ENCODE results near the gene RCVRN.

Gene RCVRN

DNA sequence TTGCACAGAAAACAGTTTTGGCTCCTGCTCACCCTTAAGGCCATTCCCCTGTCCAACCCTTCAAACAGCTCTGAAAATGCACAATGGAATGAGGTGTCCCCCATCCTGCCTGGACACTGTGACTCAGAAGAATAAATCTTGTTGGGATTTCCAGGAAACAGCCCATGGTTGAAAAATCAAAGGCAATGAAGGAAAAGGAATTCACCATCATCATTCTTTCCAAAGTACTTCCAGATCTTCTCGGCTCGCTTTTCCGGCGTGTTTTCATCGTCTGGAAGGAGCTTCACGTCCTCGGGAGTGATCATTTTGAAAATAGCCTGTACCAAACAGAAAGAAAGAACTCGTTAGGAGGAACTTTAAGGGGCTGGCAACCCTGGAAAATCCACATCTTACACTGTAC lies 4.3 kb downstream of the RCVRN start:
- H3K4me3 ChIP-seq (replicated peaks; ENCODE audit: insufficient read depth, low read length) = no peak overlapping the region
- no peak for DNase-seq (ENCODE audit: low read depth in 1 of 2, low spot score in 1 of 2)
- H3K27me3 ChIP-seq (ENCODE audit: insufficient read depth, poor library complexity, severe bottlenecking) = no peaks in the 10 kb centered on the region
- no peak overlapping the region for H3K27ac ChIP-seq (replicated peaks)
- TF ChIP-seq SPI1 (IDR thresholded peaks at IDR 0.05; ENCODE audit: borderline replicate concordance, low read depth) (no peak), POLR2AphosphoS5 (IDR thresholded peaks at IDR 0.05; ENCODE audit: low read depth) (no peak)
- TF ChIP-seq, protein P1, sequence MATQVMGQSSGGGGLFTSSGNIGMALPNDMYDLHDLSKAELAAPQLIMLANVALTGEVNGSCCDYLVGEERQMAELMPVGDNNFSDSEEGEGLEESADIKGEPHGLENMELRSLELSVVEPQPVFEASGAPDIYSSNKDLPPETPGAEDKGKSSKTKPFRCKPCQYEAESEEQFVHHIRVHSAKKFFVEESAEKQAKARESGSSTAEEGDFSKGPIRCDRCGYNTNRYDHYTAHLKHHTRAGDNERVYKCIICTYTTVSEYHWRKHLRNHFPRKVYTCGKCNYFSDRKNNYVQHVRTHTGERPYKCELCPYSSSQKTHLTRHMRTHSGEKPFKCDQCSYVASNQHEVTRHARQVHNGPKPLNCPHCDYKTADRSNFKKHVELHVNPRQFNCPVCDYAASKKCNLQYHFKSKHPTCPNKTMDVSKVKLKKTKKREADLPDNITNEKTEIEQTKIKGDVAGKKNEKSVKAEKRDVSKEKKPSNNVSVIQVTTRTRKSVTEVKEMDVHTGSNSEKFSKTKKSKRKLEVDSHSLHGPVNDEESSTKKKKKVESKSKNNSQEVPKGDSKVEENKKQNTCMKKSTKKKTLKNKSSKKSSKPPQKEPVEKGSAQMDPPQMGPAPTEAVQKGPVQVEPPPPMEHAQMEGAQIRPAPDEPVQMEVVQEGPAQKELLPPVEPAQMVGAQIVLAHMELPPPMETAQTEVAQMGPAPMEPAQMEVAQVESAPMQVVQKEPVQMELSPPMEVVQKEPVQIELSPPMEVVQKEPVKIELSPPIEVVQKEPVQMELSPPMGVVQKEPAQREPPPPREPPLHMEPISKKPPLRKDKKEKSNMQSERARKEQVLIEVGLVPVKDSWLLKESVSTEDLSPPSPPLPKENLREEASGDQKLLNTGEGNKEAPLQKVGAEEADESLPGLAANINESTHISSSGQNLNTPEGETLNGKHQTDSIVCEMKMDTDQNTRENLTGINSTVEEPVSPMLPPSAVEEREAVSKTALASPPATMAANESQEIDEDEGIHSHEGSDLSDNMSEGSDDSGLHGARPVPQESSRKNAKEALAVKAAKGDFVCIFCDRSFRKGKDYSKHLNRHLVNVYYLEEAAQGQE (IDR thresholded peaks at IDR 0.05; ENCODE audit: insufficient replicate concordance, low read depth) = no peak

DNA sequence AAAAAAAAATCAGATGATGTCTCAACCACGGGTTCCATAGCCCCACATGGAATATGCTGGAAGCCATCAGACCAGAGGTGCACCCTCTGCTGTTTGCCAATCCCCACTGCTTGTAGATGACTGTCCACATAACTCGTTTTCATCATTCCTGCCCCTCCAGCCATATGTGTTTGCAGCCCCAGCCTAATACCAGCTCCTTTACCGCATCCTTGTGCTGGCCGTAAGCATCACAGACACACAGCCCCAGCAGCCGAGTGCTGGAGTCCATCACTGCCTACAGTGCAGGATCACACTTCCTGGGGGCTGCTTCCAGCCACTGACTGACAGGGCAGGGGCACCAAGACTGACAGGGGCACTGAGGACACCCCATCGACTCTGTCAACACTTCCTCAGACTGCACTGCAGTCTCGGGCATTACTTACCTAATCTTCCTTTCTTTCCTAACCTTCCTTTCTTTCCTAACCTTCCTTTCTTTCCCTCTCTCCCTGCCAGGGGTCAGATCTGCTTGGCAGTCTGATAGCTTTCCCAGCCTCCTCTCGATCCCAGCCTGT lies 5.0 kb downstream of the RCVRN start:
- TF ChIP-seq, protein P2, sequence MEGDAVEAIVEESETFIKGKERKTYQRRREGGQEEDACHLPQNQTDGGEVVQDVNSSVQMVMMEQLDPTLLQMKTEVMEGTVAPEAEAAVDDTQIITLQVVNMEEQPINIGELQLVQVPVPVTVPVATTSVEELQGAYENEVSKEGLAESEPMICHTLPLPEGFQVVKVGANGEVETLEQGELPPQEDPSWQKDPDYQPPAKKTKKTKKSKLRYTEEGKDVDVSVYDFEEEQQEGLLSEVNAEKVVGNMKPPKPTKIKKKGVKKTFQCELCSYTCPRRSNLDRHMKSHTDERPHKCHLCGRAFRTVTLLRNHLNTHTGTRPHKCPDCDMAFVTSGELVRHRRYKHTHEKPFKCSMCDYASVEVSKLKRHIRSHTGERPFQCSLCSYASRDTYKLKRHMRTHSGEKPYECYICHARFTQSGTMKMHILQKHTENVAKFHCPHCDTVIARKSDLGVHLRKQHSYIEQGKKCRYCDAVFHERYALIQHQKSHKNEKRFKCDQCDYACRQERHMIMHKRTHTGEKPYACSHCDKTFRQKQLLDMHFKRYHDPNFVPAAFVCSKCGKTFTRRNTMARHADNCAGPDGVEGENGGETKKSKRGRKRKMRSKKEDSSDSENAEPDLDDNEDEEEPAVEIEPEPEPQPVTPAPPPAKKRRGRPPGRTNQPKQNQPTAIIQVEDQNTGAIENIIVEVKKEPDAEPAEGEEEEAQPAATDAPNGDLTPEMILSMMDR (IDR thresholded peaks at IDR 0.05; ENCODE audit: insufficient read depth, low read length) = no peak
- TF ChIP-seq SPI1 (IDR thresholded peaks at IDR 0.05; ENCODE audit: borderline replicate concordance, low read depth) (no peak), GABPA (IDR thresholded peaks at IDR 0.05; ENCODE audit: low read depth) (no peak), POLR2AphosphoS5 (IDR thresholded peaks at IDR 0.05; ENCODE audit: low read depth) (no peak)
- TF ChIP-seq, protein P1 (IDR thresholded peaks at IDR 0.05; ENCODE audit: insufficient replicate concordance, low read depth) = no peak
- Histone ChIP-seq H3K27me3 (ENCODE audit: insufficient read depth, poor library complexity, severe bottlenecking) (no peaks in the 10 kb centered on the region), H3K27ac (replicated peaks) (no peak overlapping the region), H3K4me3 (replicated peaks; ENCODE audit: insufficient read depth, low read length) (no peak overlapping the region)
- DNase-seq (ENCODE audit: low read depth in 1 of 2, low spot score in 1 of 2) = no peak

DNA sequence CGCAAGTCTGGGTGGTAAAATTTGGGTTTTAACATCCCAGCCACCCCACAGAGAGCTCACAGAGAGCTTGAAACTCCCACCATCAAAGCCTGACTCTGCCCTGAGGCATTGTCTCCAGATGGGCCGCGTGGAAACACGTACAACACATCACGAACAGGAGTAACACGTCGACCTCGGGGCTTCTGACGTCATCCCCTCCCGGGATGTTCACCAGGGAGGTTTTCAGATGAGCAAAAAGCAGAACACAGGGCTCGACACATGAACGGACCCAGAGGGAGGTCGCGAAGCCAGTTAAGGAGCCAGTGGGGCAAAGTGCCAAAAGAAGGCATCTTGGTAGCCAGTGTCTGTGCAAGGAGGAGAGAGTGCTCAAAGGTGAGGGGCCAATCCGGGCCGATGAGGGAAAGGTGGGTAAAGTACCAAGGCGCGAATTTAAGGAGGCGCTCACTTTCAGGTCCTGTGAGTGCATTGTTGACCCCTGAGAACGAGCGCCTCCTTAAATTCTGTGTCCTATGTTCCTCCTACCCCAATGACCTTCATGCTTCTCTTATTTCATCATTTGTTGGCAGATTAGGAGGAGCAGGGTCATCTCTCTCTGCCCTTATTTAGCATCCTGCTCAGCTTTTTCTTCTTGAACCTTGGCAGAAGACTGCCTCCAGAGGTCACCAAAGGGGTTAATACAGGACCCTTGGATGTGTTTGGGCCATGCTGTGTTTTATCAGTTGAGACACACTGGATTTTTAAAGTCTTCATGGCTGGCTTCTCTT lies 5.6 kb downstream of the RCVRN start:
- H3K4me3 ChIP-seq (replicated peaks; ENCODE audit: insufficient read depth, low read length) = no peak overlapping the region
- no peak for DNase-seq (ENCODE audit: low read depth in 1 of 2, low spot score in 1 of 2)
- H3K27me3 ChIP-seq (ENCODE audit: insufficient read depth, poor library complexity, severe bottlenecking) = no peaks in the 10 kb centered on the region
- TF ChIP-seq POLR2AphosphoS5 (IDR thresholded peaks at IDR 0.05; ENCODE audit: low read depth) (no peak), GABPA (IDR thresholded peaks at IDR 0.05; ENCODE audit: low read depth) (no peak), SPI1 (IDR thresholded peaks at IDR 0.05; ENCODE audit: borderline replicate concordance, low read depth) (no peak)
- TF ChIP-seq, protein P1 (IDR thresholded peaks at IDR 0.05; ENCODE audit: insufficient replicate concordance, low read depth) = no peak
- TF ChIP-seq, protein P2 (IDR thresholded peaks at IDR 0.05; ENCODE audit: insufficient read depth, low read length) = no peak
- no peak overlapping the region for H3K27ac ChIP-seq (replicated peaks)
